Neuronal stem cell (in vitro differentiated cells): ENCODE measurements around the gene EFNB2.

Source experiments
- DNase-seq: peaks from one replicate; pipeline ENCODE4 v3.0.0-alpha.2; 2013; ENCODE audit warnings: low spot score
- H2AFZ ChIP-seq: one replicate; pipeline ENCODE4 v1.6.1; 2013; ENCODE audit warnings: mild to moderate bottlenecking, low read length, inconsistent platforms
- H2AK5ac ChIP-seq: 2 replicates; pipeline ENCODE4 v1.6.1; 2013; ENCODE audit warnings: low read depth, mild to moderate bottlenecking, inconsistent platforms, low read length, moderate library complexity, mixed read lengths
- H2BK120ac ChIP-seq: 2 replicates; pipeline ENCODE4 v1.6.1; 2013; ENCODE audit warnings: low read depth, mild to moderate bottlenecking, inconsistent platforms, low read length, moderate library complexity, mixed read lengths
- H2BK12ac ChIP-seq: one replicate; pipeline ENCODE4 v1.6.1; 2013; ENCODE audit warnings: low read length, inconsistent platforms
- H2BK15ac ChIP-seq: 2 replicates; pipeline ENCODE4 v1.6.1; 2013; ENCODE audit warnings: mild to moderate bottlenecking, low read length, inconsistent platforms, mixed read lengths
- H2BK5ac ChIP-seq: one replicate; pipeline ENCODE4 v1.6.1; 2013; ENCODE audit warnings: inconsistent platforms, mild to moderate bottlenecking, low read length, moderate library complexity
- H3K14ac ChIP-seq: one replicate; pipeline ENCODE4 v1.6.1; 2013; ENCODE audit warnings: low read length, inconsistent platforms
- H3K18ac ChIP-seq: 2 replicates; pipeline ENCODE4 v1.6.1; 2013; ENCODE audit warnings: low read length, inconsistent platforms
- H3K23ac ChIP-seq: 2 replicates; pipeline ENCODE4 v1.6.1; 2013; ENCODE audit warnings: low read depth, mild to moderate bottlenecking, mixed read lengths, low read length, inconsistent platforms; ENCODE audit not compliant: poor library complexity
- H3K27ac ChIP-seq: replicated peaks from 3 replicates; pipeline ENCODE4 v1.5.1; 2013; ENCODE audit warnings: low read length, inconsistent platforms
- H3K27me3 ChIP-seq, 3 experiments: 2 replicates each; pipeline ENCODE4 v1.6.1; 2013; ENCODE audit warnings: low read length in 3 of 3, mild to moderate bottlenecking in 2 of 3, inconsistent platforms in 1 of 3, low read depth in 1 of 3, mixed read lengths in 1 of 3, moderate library complexity in 1 of 3; ENCODE audit not compliant: control insufficient read depth in 3 of 3, insufficient read depth in 3 of 3
- H3K36me3 ChIP-seq, 2 donors: replicated peaks in 1 of 2; 2 replicates each; pipeline ENCODE4 v1.6.1; 2013; ENCODE audit warnings: low read length in 2 of 2; ENCODE audit not compliant: control insufficient read depth in 2 of 2, insufficient read depth in 2 of 2
- H3K4ac ChIP-seq: 2 replicates; pipeline ENCODE4 v1.6.1; 2013; ENCODE audit warnings: inconsistent platforms, mild to moderate bottlenecking, low read length, moderate library complexity
- H3K4me1 ChIP-seq, 2 donors: 1 replicate in 1 of 2; 2 replicates in 1 of 2; pipeline ENCODE4 v1.6.1; 2013; ENCODE audit warnings: low read length in 2 of 2, low read depth in 1 of 2; ENCODE audit not compliant: control insufficient read depth in 2 of 2, insufficient read depth in 1 of 2
- H3K4me2 ChIP-seq: one replicate; pipeline ENCODE4 v1.6.1; 2013; ENCODE audit warnings: mild to moderate bottlenecking, low read length, inconsistent platforms; ENCODE audit not compliant: insufficient read depth, poor library complexity, severe bottlenecking
- H3K4me3 ChIP-seq, 2 donors: 2 replicates each; pipeline ENCODE4 v1.5.1; 2013; ENCODE audit warnings: low read length in 2 of 2, mild to moderate bottlenecking in 2 of 2, inconsistent platforms in 1 of 2, moderate library complexity in 1 of 2
- H3K79me1 ChIP-seq: one replicate; pipeline ENCODE4 v1.6.1; 2013; ENCODE audit warnings: low read depth, mild to moderate bottlenecking, inconsistent platforms, low read length, moderate library complexity
- H3K9ac ChIP-seq: one replicate; pipeline ENCODE4 v1.6.1; 2013; ENCODE audit warnings: mild to moderate bottlenecking, low read depth, low read length, inconsistent platforms; ENCODE audit not compliant: poor library complexity
- H3K9me3 ChIP-seq, 2 donors: replicated peaks in 1 of 2; 2 replicates each; pipeline versions ENCODE3 to v1.6.1; 2013; ENCODE audit warnings: low read length in 2 of 2, mild to moderate bottlenecking in 2 of 2, inconsistent platforms in 1 of 2, low read depth in 1 of 2, mixed read lengths in 1 of 2, moderate library complexity in 1 of 2; ENCODE audit not compliant: control insufficient read depth in 2 of 2, insufficient read depth in 1 of 2
- H4K8ac ChIP-seq: one replicate; pipeline ENCODE4 v1.6.1; 2013; ENCODE audit warnings: low read depth, mild to moderate bottlenecking, inconsistent platforms, low read length, moderate library complexity
- H4K91ac ChIP-seq: one replicate; pipeline ENCODE4 v1.6.1; 2013; ENCODE audit warnings: low read length, low read depth, mild to moderate bottlenecking, inconsistent platforms; ENCODE audit not compliant: poor library complexity
- WGBS, 2 donors: extraction: QIAGEN DNeasy Blood & Tissue Kit; methylation state at CpG; one replicate each; pipeline ENCODE4 v1.1.7; 2013; ENCODE audit warnings: missing lambda C conversion rate in 2 of 2, mixed read lengths in 1 of 2; ENCODE audit not compliant: insufficient read length in 2 of 2, insufficient replicate concordance in 1 of 2; ENCODE audit errors: extremely low coverage in 2 of 2; 5-methylcytosine and 5-hydroxymethylcytosine counted together

EFNB2 gene

GRCh38 chr13:106533943-106534638 is 1.4 kb downstream of the EFNB2 start:
- Histone ChIP-seq H2AK5ac (peak overlapping the region; percentile 81), H2BK12ac (no peak overlapping the region), H2BK5ac (peak overlapping the region; percentile 84), H3K9me3 (no peaks in the 10 kb centered on the region), H3K18ac (peak overlapping the region; percentile 97), H3K27me3 (no peaks in the 10 kb centered on the region), H3K79me1 (peaks cover 4% of the 10 kb centered on the region), H3K36me3 (peaks cover 0 to 35% of the 10 kb centered on the region in 2 donors), H3K4me3 (peak overlapping the region; percentile 96 to 100), H2BK15ac (peak overlapping the region; percentile 26), H3K4me2 (peak overlapping the region; percentile 66), H3K23ac (no peak overlapping the region), H3K4ac (no peak overlapping the region), H4K8ac (no peak overlapping the region), H4K91ac (no peak overlapping the region), H3K14ac (peak overlapping the region; percentile 63), H3K4me1 (peaks cover 13 to 24% of the 10 kb centered on the region in 2 donors), H2AFZ (no peak overlapping the region), H3K9ac (peak overlapping the region; percentile 96), H2BK120ac (peak overlapping the region; percentile 94), H3K27ac (no peak overlapping the region)
- no peak for DNase-seq
- WGBS, 2 donors, result no CpG with 5 or more reads among the region's 66 CpGs

GRCh38 chr13:106533101-106533942 is 2.1 kb downstream of the EFNB2 start:
- H2BK120ac ChIP-seq, result no peak overlapping the region
- no peak overlapping the region for H2BK12ac ChIP-seq
- H3K14ac ChIP-seq, result no peak overlapping the region
- no peak overlapping the region for H2BK5ac ChIP-seq
- no peaks in the 10 kb centered on the region for H3K9me3 ChIP-seq
- no peaks in the 10 kb centered on the region for H3K27me3 ChIP-seq
- peak overlapping the region; percentile 66 for H3K4me2 ChIP-seq
- no peak overlapping the region for H4K8ac ChIP-seq
- no peak overlapping the region for H3K23ac ChIP-seq
- no peak overlapping the region for H3K4ac ChIP-seq
- no peak overlapping the region for H2AK5ac ChIP-seq
- peaks cover 16 to 32% of the 10 kb centered on the region in 2 donors for H3K4me1 ChIP-seq
- H3K36me3 ChIP-seq, result peaks cover 0 to 39% of the 10 kb centered on the region in 2 donors
- peaks cover 4% of the 10 kb centered on the region for H3K79me1 ChIP-seq
- WGBS, 2 donors, result no CpG with 5 or more reads among the region's 44 CpGs
- peak overlapping the region; percentile 96 to 100 for H3K4me3 ChIP-seq
- H4K91ac ChIP-seq, result no peak overlapping the region
- H3K27ac ChIP-seq, result peak overlapping the region; percentile 34
- H2AFZ ChIP-seq, result no peak overlapping the region
- no peak overlapping the region for H2BK15ac ChIP-seq
- DNase-seq, result peak; percentile 68
- H3K18ac ChIP-seq, result peak overlapping the region; percentile 51
- peak overlapping the region; percentile 96 for H3K9ac ChIP-seq

DNA sequence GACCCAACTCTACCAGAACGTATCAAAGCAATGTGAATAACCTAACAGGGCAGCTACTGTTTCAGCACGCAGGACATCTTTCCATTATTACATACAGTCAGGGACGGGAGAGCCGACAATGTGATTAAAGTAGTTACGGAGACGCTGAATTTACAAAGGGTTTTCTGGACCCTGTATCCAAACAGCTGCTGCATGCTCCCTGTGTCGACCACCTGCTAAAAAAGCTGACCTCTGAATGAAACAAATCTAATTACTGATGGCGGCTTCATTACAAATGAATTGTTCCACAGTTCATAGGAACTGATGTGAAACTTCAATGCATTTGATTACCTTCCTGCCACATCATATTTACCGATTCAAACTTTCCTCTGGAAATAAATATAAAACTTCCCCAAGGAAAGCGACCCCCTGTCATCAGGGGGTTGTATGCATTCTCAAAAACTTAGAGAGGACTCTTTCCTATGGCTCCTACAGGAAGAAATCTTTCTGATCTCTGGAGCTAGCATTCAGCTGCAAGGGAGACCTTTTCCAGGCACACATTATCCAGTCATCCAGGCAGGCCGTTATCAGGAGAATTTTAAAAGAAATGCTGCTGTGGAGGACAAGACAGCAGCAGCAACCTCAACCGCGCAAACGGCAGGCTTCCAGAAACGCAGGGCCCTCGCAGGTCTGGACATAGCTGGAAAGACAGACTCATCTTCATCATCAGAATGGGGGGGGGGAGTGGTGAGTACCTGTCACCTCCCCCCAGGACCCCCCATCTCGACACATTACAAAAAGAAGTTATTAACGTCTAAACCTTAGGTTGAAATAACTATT is 3.1 kb downstream of the EFNB2 start:
- Histone ChIP-seq H2BK12ac (no peak overlapping the region), H3K79me1 (peaks cover 4% of the 10 kb centered on the region), H3K9ac (no peak overlapping the region), H4K91ac (no peak overlapping the region), H2AFZ (no peak overlapping the region), H3K36me3 (peaks cover 0 to 46% of the 10 kb centered on the region in 2 donors), H3K18ac (peak overlapping the region; percentile 46), H2BK15ac (no peak overlapping the region), H3K4me2 (peak overlapping the region; percentile 56), H2AK5ac (no peak overlapping the region), H4K8ac (no peak overlapping the region), H2BK5ac (no peak overlapping the region), H3K27me3 (no peaks in the 10 kb centered on the region), H3K4ac (no peak overlapping the region), H3K4me3 (peak overlapping the region; percentile 72 to 96), H3K27ac (peak overlapping the region; percentile 81), H3K4me1 (peaks cover 19 to 42% of the 10 kb centered on the region in 2 donors), H3K23ac (no peak overlapping the region), H3K9me3 (no peaks in the 10 kb centered on the region), H3K14ac (no peak overlapping the region), H2BK120ac (no peak overlapping the region)
- no peak for DNase-seq
- WGBS, 2 donors, result no CpG with 5 or more reads among the region's 18 CpGs
